Bronchial epithelial cell (primary cell): ENCODE results near the gene CKLF. TPM values are rescaled to one million over a fixed set of nuclear protein-coding genes. Genes with fewer than 3 reads are reported as not detected.

Source experiments
- DNase-seq: peaks from one replicate; pipeline ENCODE4 v3.0.0-alpha.2; 2010; ENCODE audit warnings: low read depth
- FAIRE-seq: peaks from 2 replicates; lab custom pipeline; 2011; peaks lifted over from hg19 to GRCh38; lab: Jason Lieb, UNC
- H3K27me3 ChIP-seq: 2 replicates; pipeline ENCODE4 v1.5.1; 2011; ENCODE audit warnings: low read length; ENCODE audit not compliant: control insufficient read depth, insufficient read depth
- H3K36me3 ChIP-seq: 2 replicates; pipeline ENCODE4 v1.5.1; 2011; ENCODE audit warnings: low read length; ENCODE audit not compliant: control insufficient read depth, insufficient read depth
- H3K4me3 ChIP-seq: 2 replicates; pipeline ENCODE4 v1.5.1; 2011; ENCODE audit warnings: mild to moderate bottlenecking, low read depth, low read length, control low read depth
- CTCF ChIP-seq: IDR thresholded peaks from 2 replicates; pipeline ENCODE4 v1.5.1; 2011; ENCODE audit warnings: mild to moderate bottlenecking, moderate library complexity, low read length, control low read depth, inconsistent platforms; ENCODE audit not compliant: insufficient read depth, severe bottlenecking
- total RNA-seq: library from RNA; depleted of rRNA; stranded (reverse); fragments of >200 nt; gene quantifications from 2 replicates; pipeline ENCODE4 v1.2.1, GENCODE V29; 2014

The CKLF gene
- total RNA-seq, 1 donor from 2014 or later: 22.6 TPM

GRCh38 chr16:66547101-66547989 lies 5.0 kb upstream of the CKLF start:
- TF ChIP-seq CTCF: no peak
- H3K27me3 ChIP-seq: no peaks in the 10 kb centered on the region
- H3K4me3 ChIP-seq: no peak overlapping the region
- DNase-seq (no peak), FAIRE-seq (peak; percentile 70)
- H3K36me3 ChIP-seq: no peaks in the 10 kb centered on the region

- Histone ChIP-seq H3K27me3 (no peaks in the 10 kb centered on the region), H3K4me3 (no peak overlapping the region), H3K36me3 (no peaks in the 10 kb centered on the region)
- TF ChIP-seq CTCF: no peak
- DNase-seq (no peak), FAIRE-seq (no peak)
These were observed 4.3 kb upstream of the CKLF start for GRCh38 chr16:66548068-66548467.

- no peak for DNase-seq
- no peak for TF ChIP-seq CTCF
These were observed 3.5 kb upstream of the CKLF start for GRCh38 chr16:66548868-66549267.

GRCh38 chr16:66549284-66550131 lies 2.9 kb upstream of the CKLF start, which contains the start of gene TK2:
Gene TK2, minus strand, starts transcription at chr16:66550122. Its CDS starts 61 bp downstream, at chr16:66550061.
- Histone ChIP-seq H3K36me3 (no peaks in the 10 kb centered on the region), H3K4me3 (peak within 1 kb of the TSS; percentile 55), H3K27me3 (no peaks in the 10 kb centered on the region)
- no peak for DNase-seq
- FAIRE-seq: no peak
- TF ChIP-seq CTCF: peak; percentile 50

More at GRCh38 chr16:66548868-66549267, 3.5 kb upstream of the CKLF start:
- no peak overlapping the region for H3K4me3 ChIP-seq
- H3K27me3 ChIP-seq: no peaks in the 10 kb centered on the region
- no peaks in the 10 kb centered on the region for H3K36me3 ChIP-seq
- FAIRE-seq: no peak

GRCh38 chr16:66551348-66551759 lies 1.0 kb upstream of the CKLF start:
- H3K27me3 ChIP-seq: no peaks in the 10 kb centered on the region
- H3K4me3 ChIP-seq: no peak overlapping the region
- DNase-seq (no peak), FAIRE-seq (no peak)
- TF ChIP-seq CTCF: peak; percentile 29
- no peaks in the 10 kb centered on the region for H3K36me3 ChIP-seq
